HTR-8/SVneo (cell line): ENCODE measurements around the gene SMTN.
"Not testable (repeated sequence)": the region's sequence is repeated elsewhere in the genome, so short reads cannot be mapped to it uniquely, and the experiment has no call there.

ENCODE experiments used
- DNase-seq: peaks from one replicate; pipeline ENCODE4 v3.0.0; 2011; ENCODE audit warnings: low spot score, mixed read lengths; ENCODE audit not compliant: insufficient read length
- FAIRE-seq: peaks from 2 replicates; lab custom pipeline; 2011; peaks lifted over from hg19 to GRCh38; lab: Jason Lieb, UNC

SMTN gene

DNA sequence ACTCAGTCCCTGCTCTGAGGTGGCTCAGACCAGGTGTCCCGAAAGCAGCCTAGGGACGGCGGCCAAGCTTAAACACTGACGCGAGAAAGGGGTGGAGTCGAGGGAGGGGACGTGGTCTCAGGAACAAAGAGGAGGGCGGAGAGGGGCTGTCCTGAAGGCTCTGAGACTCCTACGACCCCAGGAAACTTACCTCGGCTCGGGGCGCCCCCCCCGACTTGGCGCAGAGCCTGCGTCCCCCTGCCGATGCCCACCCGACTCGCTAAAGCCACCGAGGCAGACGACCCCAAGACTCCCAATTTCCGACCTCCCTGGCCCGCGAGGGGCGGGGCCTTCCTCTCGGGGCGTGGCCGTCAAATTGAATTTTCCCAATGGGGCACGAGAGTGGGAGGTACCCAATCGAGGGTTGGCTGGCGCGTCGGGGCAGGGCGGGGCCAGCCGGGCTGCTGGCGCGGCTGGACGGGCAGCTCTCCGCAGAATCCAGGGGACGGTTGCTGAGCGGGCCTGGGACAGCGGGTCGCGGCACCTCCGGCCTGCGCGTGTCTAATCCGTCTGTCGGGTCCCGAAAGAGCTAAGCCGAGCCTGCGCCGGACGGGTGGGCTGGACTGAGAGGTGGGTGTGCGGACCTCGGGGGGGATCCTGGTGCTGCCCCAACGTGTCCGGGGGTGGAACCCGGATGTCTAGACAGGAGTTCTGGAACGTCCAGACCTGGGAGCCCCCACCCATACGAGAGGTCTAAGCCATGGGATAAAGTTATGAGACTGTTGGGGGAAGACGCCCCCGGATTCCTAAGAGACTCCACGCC is at the start of gene SMTN:
Gene SMTN (plus strand): TSS at position 471 of the 802 bp plus-strand sequence. CDS start 1,941 bp downstream, outside the sequence.
- DNase-seq (peak; percentile 82), FAIRE-seq (peak; percentile 80)

DNA sequence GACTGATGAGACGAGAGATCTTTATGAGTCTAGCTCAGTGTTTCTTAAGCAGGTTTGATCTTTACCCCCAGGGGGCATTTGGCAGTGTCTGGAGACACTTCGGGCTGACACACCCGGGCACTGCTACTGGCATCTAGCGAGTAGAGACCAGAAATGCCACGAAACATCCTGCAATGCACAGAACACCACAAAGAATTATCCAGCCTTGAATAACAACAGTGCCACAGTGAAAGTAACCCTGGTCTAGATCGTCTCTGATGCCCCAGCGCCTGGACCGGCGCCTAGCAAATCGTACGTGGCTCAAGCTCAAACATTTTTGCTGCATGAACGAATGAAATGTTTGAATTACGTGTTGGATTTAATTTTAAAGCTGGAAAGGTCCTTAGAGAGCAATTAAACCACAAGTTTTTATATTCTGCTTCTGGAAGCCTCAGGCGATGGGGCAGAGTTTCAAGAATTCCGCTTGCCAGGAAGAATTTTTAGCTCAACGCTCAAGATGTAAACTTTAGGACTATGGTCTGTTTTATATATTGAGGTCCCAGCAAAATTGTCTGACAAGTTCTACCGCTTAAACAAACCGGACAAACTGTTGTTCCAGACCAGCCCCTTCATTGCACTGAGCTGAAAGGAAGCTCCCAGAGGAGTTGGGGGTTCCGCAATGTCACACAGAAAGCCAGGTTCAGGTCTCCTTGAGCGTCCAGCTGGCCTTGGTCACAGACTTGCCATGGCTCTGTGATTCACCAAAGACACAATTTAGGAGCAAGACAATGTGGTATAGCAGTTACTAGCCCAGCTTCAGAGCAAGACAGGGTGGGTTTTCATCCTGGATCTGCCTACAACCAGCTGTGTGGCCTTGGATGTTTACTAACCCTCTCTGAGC is 44.2 kb upstream of the SMTN start:
- DNase-seq: peak; percentile 12

DNA sequence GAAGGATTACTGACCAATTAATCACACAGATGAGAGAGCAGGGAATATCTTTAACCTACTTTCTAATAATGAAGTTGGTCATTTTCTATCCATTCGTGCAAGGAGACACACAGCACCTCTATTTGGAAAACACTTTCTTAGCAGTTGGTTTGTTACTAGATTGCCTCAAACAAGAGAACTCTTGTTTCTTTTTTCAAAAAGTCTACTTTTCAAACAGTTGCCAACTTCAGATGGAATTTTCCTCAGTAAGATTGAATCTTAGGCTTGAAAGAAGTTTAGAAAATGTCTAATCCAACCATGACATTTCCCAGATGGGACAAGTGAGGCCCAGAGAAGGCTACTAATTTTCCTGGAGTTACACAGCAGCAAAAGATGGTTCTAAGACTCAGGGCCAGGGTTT is 42.4 kb upstream of the SMTN start:
- DNase-seq: no peak
- no peak for FAIRE-seq

More for the DNA sequence above, 44.2 kb upstream of the SMTN start:
- no peak for FAIRE-seq

DNA sequence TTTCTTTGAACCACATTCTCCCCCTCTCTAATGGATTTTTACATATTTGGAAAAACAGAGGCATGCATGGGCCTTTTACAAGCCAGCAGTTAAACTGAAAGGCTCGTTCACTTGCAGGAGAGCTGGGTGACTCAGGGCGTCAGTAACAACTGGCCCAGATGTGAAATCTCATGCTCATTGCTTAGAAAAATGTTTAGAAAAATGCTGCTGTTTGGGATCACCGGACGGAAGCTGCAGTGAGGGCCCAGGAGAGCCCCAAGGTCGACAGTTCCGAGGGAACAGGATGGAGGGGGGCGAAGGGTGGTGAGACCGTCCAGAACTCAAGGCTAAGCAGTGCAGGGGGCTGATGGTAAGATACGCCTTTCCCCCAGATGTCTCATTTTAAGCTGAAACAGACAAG is 41.7 kb upstream of the SMTN start:
- no peak for FAIRE-seq

DNA sequence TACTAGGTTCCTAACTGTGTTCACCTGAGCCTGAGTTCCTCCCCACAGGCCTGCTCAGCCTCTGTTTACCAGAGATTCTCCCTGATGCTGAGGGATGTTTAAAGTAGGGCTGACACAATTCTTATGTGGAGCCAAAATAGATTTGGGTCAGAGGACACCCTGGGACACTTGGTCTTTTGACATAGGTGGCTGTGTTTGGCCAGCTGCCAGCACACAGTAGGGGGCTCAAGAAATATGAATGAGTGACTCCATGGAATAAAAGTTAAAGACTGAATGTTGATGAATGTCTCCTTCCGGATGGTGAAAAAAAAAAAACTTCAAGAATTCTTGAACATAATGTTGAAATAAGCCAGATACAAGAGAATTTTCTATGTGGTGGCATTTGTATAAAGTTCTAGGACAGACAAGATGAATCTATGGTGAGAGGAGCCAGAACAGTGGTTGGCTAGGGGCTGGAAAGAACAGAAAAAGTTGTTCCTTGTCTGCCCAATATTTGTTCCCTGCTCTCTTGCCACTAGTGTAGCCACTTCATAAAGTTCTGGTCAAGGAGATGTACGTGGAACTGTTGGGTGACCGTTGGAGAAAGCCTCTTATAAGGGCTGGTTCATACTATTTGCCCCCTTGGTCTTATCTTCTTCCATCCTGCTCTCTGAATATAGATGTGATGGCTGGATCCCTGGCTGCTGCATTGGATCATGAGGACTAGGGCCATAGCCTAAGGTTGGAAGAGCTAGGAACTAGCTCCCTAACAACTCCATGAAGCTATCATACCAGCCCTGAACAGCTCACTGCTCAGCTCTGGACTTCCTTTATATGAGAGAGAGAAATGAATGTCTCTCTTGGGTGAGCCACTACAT is 40.3 kb upstream of the SMTN start:
- no peak for DNase-seq
- FAIRE-seq: no peak

More for the DNA sequence above, 41.7 kb upstream of the SMTN start:
- no peak for DNase-seq

DNA sequence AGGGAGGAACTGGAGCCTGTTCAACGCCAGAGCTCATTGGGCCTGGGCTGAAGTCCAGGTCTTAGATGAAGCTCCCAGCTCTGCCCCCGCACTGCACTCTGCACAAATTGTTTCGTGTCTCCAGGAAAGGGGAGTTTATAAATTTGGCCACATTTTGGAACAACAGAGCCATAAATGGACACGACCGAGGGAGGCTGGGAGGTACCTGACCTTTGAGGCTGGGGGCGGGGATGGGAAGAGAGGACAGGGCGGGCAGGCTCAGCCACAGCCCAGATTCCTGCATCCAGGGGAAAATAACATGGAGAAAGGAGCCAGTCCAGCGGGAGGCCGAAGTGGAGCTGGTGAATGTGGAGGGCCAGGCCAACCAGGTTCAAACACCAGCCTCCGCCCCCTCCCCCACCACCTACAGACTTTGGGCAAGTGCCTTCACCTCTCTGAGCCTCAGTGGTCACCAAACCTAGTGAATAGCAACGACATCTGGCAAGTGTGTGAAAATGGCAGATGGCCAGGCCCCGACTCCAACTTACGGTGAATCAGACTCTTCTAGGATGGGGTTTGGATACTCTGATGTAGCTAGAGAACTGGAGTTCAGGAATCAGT is 36.8 kb upstream of the SMTN start:
- DNase-seq: no peak
- FAIRE-seq: no peak

DNA sequence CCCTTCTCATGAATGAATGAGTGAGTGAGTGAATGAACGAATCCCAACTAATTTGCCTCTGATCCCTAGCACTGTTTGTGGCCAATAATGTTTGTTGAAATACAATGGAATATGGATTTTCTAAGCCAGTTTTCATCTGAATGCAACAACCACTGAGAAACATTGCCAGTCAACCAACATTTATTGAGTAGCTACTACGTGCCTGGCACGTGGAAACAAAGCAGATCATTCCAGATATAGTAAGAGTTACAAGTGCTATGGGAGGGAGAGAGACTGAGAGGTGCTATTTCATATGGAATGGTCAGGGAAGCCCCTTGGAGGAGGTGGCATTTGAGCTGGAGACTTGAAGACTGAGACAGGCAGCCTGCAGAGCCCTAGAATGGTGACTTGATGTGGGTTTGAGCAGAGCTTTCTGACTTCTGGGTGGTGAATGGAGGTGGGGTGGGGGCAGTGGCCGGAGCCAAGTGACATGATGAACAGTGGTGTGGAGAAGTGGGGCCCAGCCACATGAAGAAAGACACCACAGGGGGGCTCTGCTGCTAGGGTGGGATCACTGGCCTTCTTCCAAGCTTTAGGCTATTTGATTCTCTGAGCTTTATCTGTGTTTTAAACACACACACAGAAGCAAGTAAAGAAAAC is 35.1 kb upstream of the SMTN start:
- FAIRE-seq: no peak
- no peak for DNase-seq

DNA sequence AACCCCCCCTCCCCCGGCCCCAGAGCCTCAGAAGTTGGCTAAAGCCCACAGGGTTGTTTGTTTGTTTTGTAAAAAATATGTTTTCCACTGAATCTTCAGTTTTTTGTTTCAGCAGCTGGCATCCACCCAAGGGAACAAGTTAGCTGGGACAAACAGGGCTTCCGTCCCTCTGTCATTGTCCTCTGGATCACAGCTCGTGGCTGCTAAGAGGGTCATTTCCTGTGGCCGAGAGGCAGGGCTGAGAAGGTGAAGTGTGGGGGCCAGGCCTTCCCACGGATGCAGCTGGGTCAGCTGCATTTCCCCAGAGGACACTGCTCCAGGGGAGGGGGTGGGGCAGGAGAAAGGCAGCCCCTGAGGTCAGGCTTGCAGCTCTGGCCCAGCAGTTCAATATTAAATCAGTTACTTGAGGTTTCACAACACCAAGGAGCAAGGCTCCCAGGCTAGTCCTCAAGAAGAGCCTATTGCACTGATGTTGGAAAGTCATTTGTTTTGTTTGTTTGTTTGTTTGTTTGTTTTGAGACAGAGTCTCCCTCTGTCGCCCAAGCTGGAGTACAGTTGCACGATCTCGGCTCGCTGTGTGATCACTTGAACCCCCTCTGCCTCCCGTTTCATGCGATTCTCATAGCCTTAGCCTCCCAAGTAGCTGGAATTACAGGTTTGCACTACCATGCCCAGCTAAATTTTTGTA is 34.4 kb upstream of the SMTN start:
- DNase-seq (no peak), FAIRE-seq (no peak)

DNA sequence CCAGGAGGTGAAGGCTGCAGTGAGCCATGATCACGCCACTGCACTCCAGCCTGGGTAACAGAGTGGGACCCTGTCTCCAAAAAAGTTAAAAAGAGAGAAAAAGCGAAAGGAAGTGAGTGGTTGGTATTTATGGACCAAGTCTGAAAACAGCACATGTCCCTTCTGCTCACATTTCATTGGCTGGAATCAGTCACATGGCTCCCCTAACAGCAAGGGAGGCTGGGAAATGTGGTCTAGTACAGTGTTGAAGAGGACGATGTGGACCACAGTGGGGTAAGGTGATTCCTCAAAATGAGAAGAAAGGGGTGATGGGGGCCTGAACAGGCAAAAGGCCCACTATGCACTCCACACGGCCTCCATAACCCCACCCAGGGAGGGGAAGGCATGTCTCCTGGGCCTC is 32.5 kb upstream of the SMTN start:
- DNase-seq (no peak), FAIRE-seq (no peak)

DNA sequence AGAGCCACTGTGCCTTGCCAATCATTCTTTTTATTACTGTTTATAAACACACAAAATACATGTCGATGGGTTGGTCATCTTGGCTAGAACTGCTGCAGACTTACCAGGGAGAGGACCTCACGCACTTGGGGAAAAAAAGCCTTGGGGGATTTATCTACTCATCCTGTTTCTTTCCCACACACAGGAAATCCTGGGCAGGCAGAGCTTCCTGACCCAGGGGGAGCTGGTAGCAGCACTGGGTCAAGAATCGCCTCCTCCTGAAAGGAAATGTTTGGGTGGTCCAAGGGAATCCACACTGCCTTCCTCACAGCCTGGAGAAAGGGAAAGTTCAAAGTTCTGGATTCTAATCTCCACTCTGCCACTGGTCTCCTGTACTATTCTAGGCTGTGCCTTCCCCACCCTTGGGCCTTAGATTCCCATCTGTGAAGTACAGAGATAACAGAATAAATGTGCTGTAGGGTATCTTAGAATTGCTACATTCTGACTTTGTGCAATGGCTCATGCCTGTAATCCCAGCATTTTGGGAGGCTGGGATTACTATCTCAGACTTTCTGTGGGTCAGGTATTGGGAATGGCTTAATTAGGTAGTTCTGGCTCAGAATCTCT is 31.2 kb upstream of the SMTN start:
- DNase-seq (no peak), FAIRE-seq (no peak)

DNA sequence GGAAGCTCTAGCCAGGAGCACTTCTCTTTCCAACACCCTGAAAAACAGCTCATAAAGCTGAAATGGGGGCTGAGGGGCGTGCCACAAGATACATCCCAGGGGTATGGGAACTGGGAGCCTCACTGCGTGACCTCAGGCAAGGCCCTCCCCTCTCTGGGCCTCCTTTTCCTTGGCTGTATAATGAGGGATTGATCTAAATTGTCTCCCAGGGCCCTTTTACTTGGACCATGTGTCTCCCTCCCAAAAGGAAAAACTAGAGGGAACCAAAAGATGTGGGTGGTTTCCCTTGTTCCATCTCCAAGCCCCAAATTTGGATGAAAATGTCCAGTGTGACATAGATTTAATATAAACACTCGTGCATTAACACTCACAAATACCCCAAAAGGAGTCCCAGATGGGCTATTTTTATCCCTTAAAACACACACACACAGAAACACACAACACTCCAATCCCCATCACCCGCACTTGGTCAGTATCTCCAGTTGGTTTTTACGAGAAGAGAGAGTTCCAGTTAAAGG is 25.9 kb upstream of the SMTN start:
- no peak for DNase-seq
- FAIRE-seq: no peak

DNA sequence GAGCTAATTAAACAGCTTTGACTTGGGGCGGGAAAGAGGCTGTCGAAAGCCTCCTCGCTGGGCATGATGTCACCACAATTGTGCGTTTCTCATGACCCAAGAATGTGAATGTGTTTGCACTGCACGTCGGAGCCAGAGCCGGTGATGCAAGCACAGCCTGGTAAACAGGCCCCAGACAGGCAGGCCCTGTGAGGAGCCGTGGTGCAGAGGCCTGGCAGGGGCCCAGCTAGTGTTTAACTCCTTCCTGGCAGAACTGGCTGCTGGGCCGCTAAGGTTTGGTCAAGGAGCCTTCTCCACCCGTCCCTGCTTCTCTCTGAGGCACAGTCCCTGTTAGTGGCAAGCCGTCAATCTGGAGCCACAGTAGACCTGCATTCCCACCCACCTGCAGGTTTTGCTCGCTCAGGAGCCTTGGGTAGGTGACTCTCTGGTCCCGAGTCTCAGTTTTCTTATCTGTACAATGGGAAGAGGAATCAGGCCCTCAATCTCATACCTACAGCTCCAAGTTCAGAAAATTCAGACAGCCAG is 25.4 kb upstream of the SMTN start:
- peak; percentile 59 for DNase-seq

DNA sequence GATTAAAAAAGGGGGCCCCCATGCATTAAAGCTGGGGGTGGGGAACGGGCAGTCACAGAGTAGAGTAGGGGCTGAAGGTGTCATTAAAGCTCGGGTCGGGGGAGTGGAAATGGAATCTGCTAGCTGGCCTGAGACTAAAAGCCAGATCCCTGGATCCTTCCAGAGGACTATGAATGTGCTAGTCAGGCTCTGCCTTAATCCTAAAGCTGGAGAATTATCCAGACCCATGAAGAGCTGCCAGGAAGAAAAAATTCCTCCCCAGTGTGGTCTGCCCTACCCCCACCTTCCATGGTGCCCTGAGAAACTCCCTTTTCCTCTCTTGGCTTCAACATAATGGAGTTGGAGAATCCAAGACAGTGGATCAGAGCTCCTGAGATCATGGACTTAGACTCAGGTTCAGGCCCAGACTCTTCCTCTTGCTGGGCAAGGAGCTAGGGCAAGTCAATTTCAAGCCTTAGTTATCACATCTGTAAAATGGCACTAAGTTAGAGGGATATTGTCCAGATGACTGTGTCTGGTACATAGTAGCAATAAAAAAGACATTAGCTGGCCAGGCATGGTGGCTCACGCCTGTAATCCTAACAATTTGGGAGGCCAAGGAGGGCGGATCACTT is 24.0 kb upstream of the SMTN start:
- DNase-seq (no peak), FAIRE-seq (no peak)

More for the DNA sequence above, 25.4 kb upstream of the SMTN start:
- no peak for FAIRE-seq

DNA sequence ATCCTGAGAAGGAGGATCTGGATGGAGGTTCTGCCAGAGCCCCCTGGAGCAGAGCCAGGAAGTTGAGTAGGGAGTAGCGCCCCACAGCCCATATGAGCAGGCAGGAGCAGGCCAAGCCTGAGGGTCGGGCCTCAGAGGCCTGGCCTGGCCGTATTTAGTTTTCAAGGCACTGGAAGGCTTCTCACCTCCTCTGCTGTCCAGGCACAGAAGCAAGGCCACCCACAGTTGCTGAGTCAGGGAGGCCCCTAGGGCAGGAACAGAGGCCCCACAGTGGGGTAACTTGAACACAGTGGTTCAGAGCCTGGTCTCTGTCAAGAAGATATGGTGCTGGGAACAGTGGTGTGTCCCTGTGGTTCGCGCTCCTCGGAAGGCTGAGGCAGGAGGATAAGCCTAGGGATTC is 21.5 kb upstream of the SMTN start:
- DNase-seq, FAIRE-seq: not testable (repeated sequence)

DNA sequence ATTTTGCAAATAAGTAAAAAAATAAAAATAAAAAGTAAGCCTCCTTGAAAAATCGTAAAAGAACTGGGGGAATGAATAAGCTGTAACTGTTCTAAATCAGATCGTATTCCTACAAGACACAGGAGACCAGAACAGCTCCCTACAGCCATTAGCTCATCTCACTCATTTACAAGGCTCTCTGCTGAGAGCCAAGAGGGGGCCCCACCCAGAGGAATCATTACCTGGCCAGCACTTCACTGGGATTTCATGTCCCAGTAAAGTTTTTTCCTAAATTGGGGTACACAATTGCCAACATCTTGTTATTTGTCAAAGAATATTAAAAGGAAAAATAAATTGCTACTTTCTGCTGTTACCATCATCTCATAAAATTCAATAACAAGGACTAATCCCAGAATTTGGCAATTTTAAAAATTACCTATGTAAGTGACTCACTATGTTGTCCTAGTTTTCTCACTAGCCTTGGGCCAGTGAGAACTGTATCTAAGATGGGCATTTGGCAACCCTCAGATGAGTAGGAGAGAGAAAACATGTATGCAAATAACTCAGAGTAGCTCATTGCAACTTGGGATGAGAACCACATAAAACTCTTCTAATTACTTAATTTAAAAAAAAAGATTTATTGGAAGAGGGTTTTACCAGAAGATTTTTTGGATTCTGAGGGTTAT is 18.4 kb upstream of the SMTN start:
- DNase-seq: no peak
- no peak for FAIRE-seq

DNA sequence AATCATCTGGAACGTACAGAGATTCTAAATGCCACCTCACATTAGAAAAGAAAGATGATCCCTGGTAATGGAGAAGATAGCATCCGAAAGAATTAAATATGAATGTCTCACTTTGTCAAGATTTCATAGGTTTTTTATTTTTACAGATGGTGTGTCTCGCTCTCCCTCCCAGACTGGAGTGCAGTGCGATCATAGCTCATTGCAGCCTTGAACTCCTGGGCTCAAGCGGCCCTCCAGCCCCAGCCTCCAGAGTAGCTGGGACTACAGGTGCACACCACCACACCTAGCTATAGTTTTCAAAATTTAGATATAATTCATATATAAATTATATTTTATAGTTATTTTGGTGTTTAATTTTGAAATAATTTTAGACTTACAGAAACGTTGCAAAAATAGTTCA is 16.7 kb upstream of the SMTN start:
- DNase-seq (no peak), FAIRE-seq (no peak)

DNA sequence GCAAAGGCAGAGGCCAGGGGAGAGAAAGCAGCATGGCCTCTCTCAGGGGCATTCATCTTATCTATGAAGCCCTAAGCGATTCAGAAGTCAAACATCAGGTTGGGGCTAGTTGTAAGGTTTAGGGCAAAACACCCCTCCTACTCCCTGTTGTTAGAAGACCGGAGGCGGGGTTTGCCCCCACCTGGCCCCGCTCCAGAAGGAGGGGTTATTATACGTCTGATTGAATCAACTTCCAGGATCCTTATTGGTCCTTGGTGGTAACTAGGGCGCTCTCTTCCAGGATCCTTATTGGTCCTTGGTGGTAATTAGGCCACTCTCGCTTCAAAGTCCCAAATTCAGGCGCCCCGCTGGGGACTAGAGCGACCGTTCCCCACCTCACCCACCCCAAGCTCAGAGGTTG is 12.1 kb upstream of the SMTN start:
- DNase-seq (no peak), FAIRE-seq (no peak)
